ENCODE measurements around the gene SCUBE1. TPM values are rescaled to one million over a fixed set of nuclear protein-coding genes. Genes with fewer than 3 reads are reported as not detected.

SCUBE1 gene
- total and polyA plus RNA-seq, 2 donors (not counting 3 experiments of a cell fraction or from before 2014, with no cell fraction given): 0.07 TPM; not detected in 1

- Histone ChIP-seq H4K20me1 (replicated peaks; ENCODE audit: control insufficient read depth, extremely low read depth, insufficient read depth, low read length) (no peaks in the 10 kb centered on the region), H3K9ac (replicated peaks; ENCODE audit: extremely low read depth, insufficient read depth, low read length) (no peak overlapping the region), H2AFZ (ENCODE audit: low read depth, low read length) (no peak overlapping the region), H3K4me3 (replicated peaks in 1 of 3; ENCODE audit: insufficient read depth in 1 of 3, low read depth in 1 of 3, low read length in 3 of 3) (no peak overlapping the region), H3K4me1 (ENCODE audit: control insufficient read depth, extremely low read depth, insufficient read depth, low read length) (peaks cover 18% of the 10 kb centered on the region), H3K79me2 (ENCODE audit: control insufficient read depth, insufficient read depth, low read length) (peaks cover 11% of the 10 kb centered on the region), H3K36me3 (ENCODE audit: control insufficient read depth in 2 of 2, extremely low read depth in 1 of 2, insufficient read depth in 2 of 2, low read length in 2 of 2) (no peaks in the 10 kb centered on the region), H3K27ac (ENCODE audit: insufficient read depth, low read depth, low read length) (no peak overlapping the region), H3K9me1 (replicated peaks; ENCODE audit: control insufficient read depth, extremely low read depth, insufficient read depth, low read length) (no peaks in the 10 kb centered on the region), H3K27me3 (ENCODE audit: control insufficient read depth in 2 of 2, insufficient read depth in 2 of 2, low read length in 2 of 2) (peaks cover 2 to 16% of the 10 kb centered on the region in 2 experiments), H3K9me3 (replicated peaks; ENCODE audit: control insufficient read depth, insufficient read depth, low read length) (no peaks in the 10 kb centered on the region), H3K4me2 (ENCODE audit: insufficient read depth, low read length) (no peak overlapping the region)
- CTCF ChIA-PET: no interaction called here
- BruUV-seq (replicated peaks): no TSS peak
- dilution Hi-C loops (cut with MboI; ENCODE audit: extremely low pct_ligation_motif_present, low sequenced_read_pairs): no loop called here
- no peak for TF ChIP-seq POLR2AphosphoS5 (IDR thresholded peaks at IDR 0.05; ENCODE audit: insufficient read depth, low read depth, low read length)
- no peak for TF ChIP-seq POLR2A (IDR thresholded peaks at IDR 0.05; ENCODE audit: low read depth, low read length)
- TF ChIP-seq, protein P1, sequence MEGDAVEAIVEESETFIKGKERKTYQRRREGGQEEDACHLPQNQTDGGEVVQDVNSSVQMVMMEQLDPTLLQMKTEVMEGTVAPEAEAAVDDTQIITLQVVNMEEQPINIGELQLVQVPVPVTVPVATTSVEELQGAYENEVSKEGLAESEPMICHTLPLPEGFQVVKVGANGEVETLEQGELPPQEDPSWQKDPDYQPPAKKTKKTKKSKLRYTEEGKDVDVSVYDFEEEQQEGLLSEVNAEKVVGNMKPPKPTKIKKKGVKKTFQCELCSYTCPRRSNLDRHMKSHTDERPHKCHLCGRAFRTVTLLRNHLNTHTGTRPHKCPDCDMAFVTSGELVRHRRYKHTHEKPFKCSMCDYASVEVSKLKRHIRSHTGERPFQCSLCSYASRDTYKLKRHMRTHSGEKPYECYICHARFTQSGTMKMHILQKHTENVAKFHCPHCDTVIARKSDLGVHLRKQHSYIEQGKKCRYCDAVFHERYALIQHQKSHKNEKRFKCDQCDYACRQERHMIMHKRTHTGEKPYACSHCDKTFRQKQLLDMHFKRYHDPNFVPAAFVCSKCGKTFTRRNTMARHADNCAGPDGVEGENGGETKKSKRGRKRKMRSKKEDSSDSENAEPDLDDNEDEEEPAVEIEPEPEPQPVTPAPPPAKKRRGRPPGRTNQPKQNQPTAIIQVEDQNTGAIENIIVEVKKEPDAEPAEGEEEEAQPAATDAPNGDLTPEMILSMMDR (IDR thresholded peaks at IDR 0.05; ENCODE audit: extremely low read depth in 1 of 2, insufficient read depth in 1 of 2, low read depth in 1 of 2, low read length in 2 of 2): no peak
- TF ChIP-seq EZH2 (IDR thresholded peaks at IDR 0.05; ENCODE audit: borderline replicate concordance, low read depth, low read length, severe bottlenecking): no peak
- TF ChIP-seq, protein P2, sequence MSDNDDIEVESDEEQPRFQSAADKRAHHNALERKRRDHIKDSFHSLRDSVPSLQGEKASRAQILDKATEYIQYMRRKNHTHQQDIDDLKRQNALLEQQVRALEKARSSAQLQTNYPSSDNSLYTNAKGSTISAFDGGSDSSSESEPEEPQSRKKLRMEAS (IDR thresholded peaks at IDR 0.05; ENCODE audit: insufficient read depth, insufficient read length): no peak
- no peak for TF ChIP-seq JUN (IDR thresholded peaks at IDR 0.05; ENCODE audit: borderline replicate concordance, insufficient read depth, insufficient read length, low read depth)
- no peak for TF ChIP-seq FOS (IDR thresholded peaks at IDR 0.05; ENCODE audit: borderline replicate concordance, insufficient read depth, low read length)
- TF ChIP-seq MYC (IDR thresholded peaks at IDR 0.05; ENCODE audit: low read depth, low read length): no peak
- TF ChIP-seq GATA2 (IDR thresholded peaks at IDR 0.05; ENCODE audit: insufficient read depth, insufficient read length, low read depth, low read length): no peak
- FAIRE-seq: no peak
- DNase-seq (ENCODE audit: low read depth, low spot score): no peak
- POLR2A ChIA-PET: no interaction called here
- intact Hi-C loops (cut with micrococcal nuclease): loop anchor here (5.0 kb wide), 1 partner anchor 733 kb away; the partner anchor contains the start of gene PNPLA3
Measured at GRCh38 chr22:43188829-43189545, 154.2 kb downstream of the SCUBE1 start.

Data from endothelial cell of umbilical vein (primary cell).